Cerebellar cortex (tissue), 1 donor: ENCODE measurements around the gene NLRC3.
A peak's percentile ranks its signal among the peaks of the same experiment; 100 is the strongest.

Experiments
- DNase-seq: peaks from one replicate; pipeline ENCODE4 v3.0.0-alpha.2; 2015; ENCODE audit warnings: low spot score

Gene NLRC3

GRCh38 chr16:3546986-3547682 lies 30.1 kb downstream of the NLRC3 start:
- DNase-seq, result no peak

GRCh38 chr16:3542601-3543373 lies 34.4 kb downstream of the NLRC3 start:
- no peak for DNase-seq

GRCh38 chr16:3541527-3542155 lies 35.6 kb downstream of the NLRC3 start:
- no peak for DNase-seq

GRCh38 chr16:3538222-3538621 lies 39.0 kb downstream of the NLRC3 start:
- DNase-seq, result no peak

- DNase-seq, result no peak
These were observed 40.4 kb downstream of the NLRC3 start for GRCh38 chr16:3536851-3537250.

GRCh38 chr16:3536271-3536731 lies 40.9 kb downstream of the NLRC3 start:
- DNase-seq, result no peak

GRCh38 chr16:3534126-3534525 lies 43.1 kb downstream of the NLRC3 start:
- DNase-seq, result no peak

- no peak for DNase-seq
These were observed 44.5 kb downstream of the NLRC3 start for GRCh38 chr16:3532741-3533140.

- no peak for DNase-seq
These were observed 46.8 kb downstream of the NLRC3 start for GRCh38 chr16:3530371-3530914.

GRCh38 chr16:3529175-3529574 lies 48.0 kb downstream of the NLRC3 start:
- DNase-seq, result no peak

GRCh38 chr16:3528406-3528805 lies 48.8 kb downstream of the NLRC3 start:
- no peak for DNase-seq

- peak; percentile 84 for DNase-seq
These were observed 49.9 kb downstream of the NLRC3 start for GRCh38 chr16:3527216-3527829.

- no peak for DNase-seq
These were observed 51.3 kb downstream of the NLRC3 start for GRCh38 chr16:3525951-3526350.

- DNase-seq, result no peak
These were observed 53.9 kb downstream of the NLRC3 start for GRCh38 chr16:3523281-3523680.

- no peak for DNase-seq
These were observed 56.4 kb downstream of the NLRC3 start for GRCh38 chr16:3520841-3521240.

- no peak for DNase-seq
These were observed 56.8 kb downstream of the NLRC3 start for GRCh38 chr16:3520413-3520812.

GRCh38 chr16:3519581-3519980 lies 57.6 kb downstream of the NLRC3 start:
- no peak for DNase-seq

- DNase-seq, result no peak
These were observed 58.2 kb downstream of the NLRC3 start for GRCh38 chr16:3518986-3519348.

- DNase-seq, result no peak
These were observed 58.8 kb downstream of the NLRC3 start for GRCh38 chr16:3518292-3518985.

GRCh38 chr16:3515897-3516296 lies 61.3 kb downstream of the NLRC3 start:
- DNase-seq, result no peak

- no peak for DNase-seq
These were observed 62.6 kb downstream of the NLRC3 start for GRCh38 chr16:3514621-3515020.
